ENCODE measurements around the gene ZCCHC8.
"Not testable (repeated sequence)": the region's sequence is repeated elsewhere in the genome, so short reads cannot be mapped to it uniquely, and the experiment has no call there.

DNA sequence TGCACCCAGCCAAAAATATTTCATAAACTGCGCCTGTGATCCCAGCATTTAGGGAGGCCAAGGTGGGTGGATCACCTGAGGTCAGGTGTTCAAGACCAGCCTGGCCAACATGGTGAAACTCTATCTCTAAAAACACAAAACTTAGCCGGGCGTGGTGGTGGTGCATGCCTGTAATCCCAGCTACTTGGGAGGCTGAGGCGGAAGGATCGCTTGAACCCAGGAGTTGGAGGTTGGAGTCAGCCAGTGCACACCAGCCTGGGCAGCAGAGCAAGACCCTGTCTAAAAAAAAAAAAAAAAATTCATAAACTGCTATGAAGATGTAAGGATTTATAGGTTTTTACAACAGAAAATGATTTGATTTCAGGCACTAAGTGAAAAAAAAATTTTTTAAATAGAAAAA, 71.7 kb downstream of the ZCCHC8 start:
- TF ChIP-seq, protein P1, sequence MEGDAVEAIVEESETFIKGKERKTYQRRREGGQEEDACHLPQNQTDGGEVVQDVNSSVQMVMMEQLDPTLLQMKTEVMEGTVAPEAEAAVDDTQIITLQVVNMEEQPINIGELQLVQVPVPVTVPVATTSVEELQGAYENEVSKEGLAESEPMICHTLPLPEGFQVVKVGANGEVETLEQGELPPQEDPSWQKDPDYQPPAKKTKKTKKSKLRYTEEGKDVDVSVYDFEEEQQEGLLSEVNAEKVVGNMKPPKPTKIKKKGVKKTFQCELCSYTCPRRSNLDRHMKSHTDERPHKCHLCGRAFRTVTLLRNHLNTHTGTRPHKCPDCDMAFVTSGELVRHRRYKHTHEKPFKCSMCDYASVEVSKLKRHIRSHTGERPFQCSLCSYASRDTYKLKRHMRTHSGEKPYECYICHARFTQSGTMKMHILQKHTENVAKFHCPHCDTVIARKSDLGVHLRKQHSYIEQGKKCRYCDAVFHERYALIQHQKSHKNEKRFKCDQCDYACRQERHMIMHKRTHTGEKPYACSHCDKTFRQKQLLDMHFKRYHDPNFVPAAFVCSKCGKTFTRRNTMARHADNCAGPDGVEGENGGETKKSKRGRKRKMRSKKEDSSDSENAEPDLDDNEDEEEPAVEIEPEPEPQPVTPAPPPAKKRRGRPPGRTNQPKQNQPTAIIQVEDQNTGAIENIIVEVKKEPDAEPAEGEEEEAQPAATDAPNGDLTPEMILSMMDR (conservative IDR thresholded peaks at IDR 0.05) = not testable (repeated sequence)
- TF ChIP-seq ZFX (IDR thresholded peaks at IDR 0.05) = not testable (repeated sequence)
